Activated CD4-positive, alpha-beta memory T cell treated with anti-CD3 and anti-CD28 coated beads, Interleukin-2, amount 10 ng/mL, durations not matched to agents 7 days and 5 days (primary cell): ENCODE data around the gene L3MBTL1. TPM values are rescaled to one million over a fixed set of nuclear protein-coding genes. Genes with fewer than 3 reads are reported as not detected.
A peak's percentile ranks its signal among the peaks of the same experiment; 100 is the strongest.

Experiments used
- CTCF ChIA-PET: fragments of 350-600 bp; sonication (Branson Sonifier 250); formaldehyde crosslinking; loops from one replicate; lab custom pipeline; 2021; ENCODE audit warnings: antibody characterized with exemption, inconsistent platforms; lab: Charles Lee
- POLR2A ChIA-PET: fragments of 350-600 bp; sonication (Branson Sonifier 250); formaldehyde crosslinking; loops from one replicate; lab custom pipeline; 2021; ENCODE audit warnings: antibody characterized with exemption; lab: Charles Lee
- DNase-seq: peaks from one replicate; pipeline ENCODE4 v3.0.0-alpha.2; 2020
- H3K27ac Mint-ChIP-seq: one replicate; pipeline ENCODE4 v1.8.0; 2021; ENCODE audit warnings: mild to moderate bottlenecking, mixed read lengths
- H3K27me3 Mint-ChIP-seq: one replicate; pipeline ENCODE4 v1.8.0; 2021; ENCODE audit warnings: mixed read lengths
- H3K36me3 Mint-ChIP-seq: one replicate; pipeline ENCODE4 v1.8.0; 2021; ENCODE audit warnings: low read depth, mixed read lengths
- H3K4me1 Mint-ChIP-seq: one replicate; pipeline ENCODE4 v1.8.0; 2021; ENCODE audit warnings: mixed read lengths
- H3K4me3 Mint-ChIP-seq: one replicate; pipeline ENCODE4 v1.8.0; 2021; ENCODE audit warnings: mild to moderate bottlenecking, mixed read lengths
- H3K9me3 Mint-ChIP-seq: one replicate; pipeline ENCODE4 v1.8.0; 2021; ENCODE audit warnings: mixed read lengths
- total RNA-seq, 2 experiments: library from RNA; stranded (reverse); gene quantifications; one replicate each; pipeline ENCODE4 v1.2.3, GENCODE V29; 2021

L3MBTL1 gene
- total RNA-seq = 1 to 10 TPM; 7.3 to 7.4 TPM

GRCh38 chr20:43507150-43508080 lies at the start of gene L3MBTL1:
L3MBTL1 (plus strand) TSS chr20:43507697; CDS start chr20:43513504, 5,807 bp downstream.
- no peak within 1 kb of the TSS for H3K27ac Mint-ChIP-seq
- ChIA-PET CTCF (no interaction called here), POLR2A (interaction anchor here (1.5 kb wide), 1 partner anchor 50 kb away, joined by 5 read pairs; the partner anchor contains the start of gene SRSF6)
- H3K4me3 Mint-ChIP-seq = peak within 1 kb of the TSS; percentile 52
- no peaks in the 10 kb centered on the region for H3K9me3 Mint-ChIP-seq
- no peaks in the 10 kb centered on the region for H3K36me3 Mint-ChIP-seq
- H3K27me3 Mint-ChIP-seq = peaks cover 42% of the 10 kb centered on the region
- peak; percentile 18 for DNase-seq
- H3K4me1 Mint-ChIP-seq = peaks cover 6% of the 10 kb centered on the region

GRCh38 chr20:43458422-43458924 lies 49.0 kb upstream of the L3MBTL1 start:
- DNase-seq = no peak
- Mint-ChIP-seq H3K27ac (peak overlapping the region; percentile 93), H3K36me3 (peaks cover 43% of the 10 kb centered on the region), H3K4me1 (peaks cover 41% of the 10 kb centered on the region), H3K4me3 (peak overlapping the region; percentile 86), H3K27me3 (peaks cover 4% of the 10 kb centered on the region), H3K9me3 (no peaks in the 10 kb centered on the region)
- ChIA-PET CTCF (interaction anchor here (1.8 kb wide), 2 partner anchors 10 to 56 kb away, joined by 6 to 7 read pairs; no protein-coding TSS in a partner anchor), POLR2A (interaction anchor here (0.6 to 3.3 kb wide), 19 partner anchors 8 to 1765 kb away, joined by 3 to 31 read pairs (median 7); partner anchors contain the start of genes IFT52 and MYBL2)

GRCh38 chr20:43459022-43459942 lies 48.2 kb upstream of the L3MBTL1 start:
- ChIA-PET CTCF (no interaction called here), POLR2A (interaction anchor here (0.7 to 3.3 kb wide), 8 partner anchors 13 to 633 kb away, joined by 3 to 31 read pairs (median 12); partner anchors contain the start of genes IFT52 and MYBL2)
- peak overlapping the region; percentile 86 for H3K4me3 Mint-ChIP-seq
- peaks cover under 1% of the 10 kb centered on the region for H3K27me3 Mint-ChIP-seq
- H3K4me1 Mint-ChIP-seq = peaks cover 45% of the 10 kb centered on the region
- H3K9me3 Mint-ChIP-seq = no peaks in the 10 kb centered on the region
- H3K27ac Mint-ChIP-seq = peak overlapping the region; percentile 76
- peaks cover 51% of the 10 kb centered on the region for H3K36me3 Mint-ChIP-seq
- DNase-seq = peak; percentile 53

GRCh38 chr20:43460172-43460829 lies 47.2 kb upstream of the L3MBTL1 start:
- no peaks in the 10 kb centered on the region for H3K9me3 Mint-ChIP-seq
- peak overlapping the region; percentile 20 for H3K4me3 Mint-ChIP-seq
- H3K27ac Mint-ChIP-seq = no peak overlapping the region
- peaks cover 45% of the 10 kb centered on the region for H3K4me1 Mint-ChIP-seq
- CTCF ChIA-PET = interaction anchor here (0.5 kb wide), 1 partner anchor 117 kb away, joined by 3 read pairs; no protein-coding TSS in a partner anchor
- DNase-seq = no peak
- POLR2A ChIA-PET = no interaction called here
- H3K36me3 Mint-ChIP-seq = peaks cover 59% of the 10 kb centered on the region
- H3K27me3 Mint-ChIP-seq = no peaks in the 10 kb centered on the region

- Mint-ChIP-seq H3K36me3 (peaks cover 59% of the 10 kb centered on the region), H3K27me3 (no peaks in the 10 kb centered on the region), H3K4me3 (no peak overlapping the region), H3K9me3 (no peaks in the 10 kb centered on the region), H3K4me1 (peaks cover 45% of the 10 kb centered on the region), H3K27ac (no peak overlapping the region)
- no peak for DNase-seq
- CTCF ChIA-PET = interaction anchor here (0.5 to 1.4 kb wide), 3 partner anchors 12 to 116 kb away, joined by 3 to 5 read pairs (median 3); no protein-coding TSS in a partner anchor
- POLR2A ChIA-PET = no interaction called here
Observed at GRCh38 chr20:43460830-43461200, 46.7 kb upstream of the L3MBTL1 start.

GRCh38 chr20:43461894-43462659 lies 45.4 kb upstream of the L3MBTL1 start:
- no peak overlapping the region for H3K4me3 Mint-ChIP-seq

GRCh38 chr20:43462660-43463526 lies 44.6 kb upstream of the L3MBTL1 start:
- DNase-seq = no peak
- peaks cover 40% of the 10 kb centered on the region for H3K4me1 Mint-ChIP-seq
- CTCF ChIA-PET = no interaction called here
- no peaks in the 10 kb centered on the region for H3K27me3 Mint-ChIP-seq
- H3K36me3 Mint-ChIP-seq = peaks cover 71% of the 10 kb centered on the region
- no peaks in the 10 kb centered on the region for H3K9me3 Mint-ChIP-seq
- no peak overlapping the region for H3K4me3 Mint-ChIP-seq
- POLR2A ChIA-PET = no interaction called here
- no peak overlapping the region for H3K27ac Mint-ChIP-seq

More at GRCh38 chr20:43461894-43462659, 45.4 kb upstream of the L3MBTL1 start:
- POLR2A ChIA-PET = no interaction called here
- peaks cover 40% of the 10 kb centered on the region for H3K4me1 Mint-ChIP-seq
- no peaks in the 10 kb centered on the region for H3K27me3 Mint-ChIP-seq
- H3K9me3 Mint-ChIP-seq = no peaks in the 10 kb centered on the region
- CTCF ChIA-PET = interaction anchor here (0.6 to 1.4 kb wide), 2 partner anchors 13 to 19 kb away, joined by 3 to 5 read pairs; no protein-coding TSS in a partner anchor
- DNase-seq = no peak
- no peak overlapping the region for H3K27ac Mint-ChIP-seq
- H3K36me3 Mint-ChIP-seq = peaks cover 69% of the 10 kb centered on the region

GRCh38 chr20:43463527-43464218 lies 43.8 kb upstream of the L3MBTL1 start:
- ChIA-PET CTCF (interaction anchor here (0.6 kb wide), 1 partner anchor 228 kb away, joined by 3 read pairs; no protein-coding TSS in a partner anchor), POLR2A (interaction anchor here (0.8 kb wide), 1 partner anchor 14 kb away, joined by 3 read pairs; no protein-coding TSS in a partner anchor)
- no peak for DNase-seq
- no peaks in the 10 kb centered on the region for H3K9me3 Mint-ChIP-seq
- H3K36me3 Mint-ChIP-seq = peaks cover 71% of the 10 kb centered on the region
- H3K4me1 Mint-ChIP-seq = peaks cover 40% of the 10 kb centered on the region
- H3K27me3 Mint-ChIP-seq = no peaks in the 10 kb centered on the region
- no peak overlapping the region for H3K4me3 Mint-ChIP-seq
- no peak overlapping the region for H3K27ac Mint-ChIP-seq

GRCh38 chr20:43464219-43464790 lies 43.2 kb upstream of the L3MBTL1 start:
- H3K4me1 Mint-ChIP-seq = peaks cover 34% of the 10 kb centered on the region
- no peaks in the 10 kb centered on the region for H3K27me3 Mint-ChIP-seq
- DNase-seq = no peak
- ChIA-PET POLR2A (interaction anchor here (0.8 kb wide), 1 partner anchor 13 kb away, joined by 3 read pairs; no protein-coding TSS in a partner anchor), CTCF (interaction anchor here (0.6 kb wide), 1 partner anchor 228 kb away, joined by 3 read pairs; no protein-coding TSS in a partner anchor)
- no peaks in the 10 kb centered on the region for H3K9me3 Mint-ChIP-seq
- peaks cover 66% of the 10 kb centered on the region for H3K36me3 Mint-ChIP-seq
- no peak overlapping the region for H3K4me3 Mint-ChIP-seq
- H3K27ac Mint-ChIP-seq = no peak overlapping the region

- no peak overlapping the region for H3K4me3 Mint-ChIP-seq
- H3K27ac Mint-ChIP-seq = no peak overlapping the region
- peaks cover 22% of the 10 kb centered on the region for H3K4me1 Mint-ChIP-seq
- peaks cover 57% of the 10 kb centered on the region for H3K36me3 Mint-ChIP-seq
- CTCF ChIA-PET = no interaction called here
- H3K9me3 Mint-ChIP-seq = no peaks in the 10 kb centered on the region
- POLR2A ChIA-PET = interaction anchor here (2.3 to 2.6 kb wide), 2 partner anchors 8 to 10 kb away, joined by 6 to 21 read pairs; partner anchors contain the start of gene SRSF6
- DNase-seq = no peak
- no peaks in the 10 kb centered on the region for H3K27me3 Mint-ChIP-seq
Observed at GRCh38 chr20:43465625-43465943, 41.9 kb upstream of the L3MBTL1 start.
